ENCODE results near the gene SLC35A4.
A peak's percentile ranks its signal among the peaks of the same experiment; 100 is the strongest.
"Not testable (repeated sequence)": the region's sequence is repeated elsewhere in the genome, so short reads cannot be mapped to it uniquely, and the experiment has no call there.

SLC35A4 gene

GRCh38 chr5:140591747-140592372, 27.2 kb downstream of the SLC35A4 start:
- DNase-seq, result no peak

GRCh38 chr5:140593070-140593469, 28.4 kb downstream of the SLC35A4 start:
- not testable (repeated sequence) for DNase-seq

GRCh38 chr5:140594169-140594568, 29.5 kb downstream of the SLC35A4 start:
- no peak for DNase-seq

GRCh38 chr5:140595538-140596300, 31.1 kb downstream of the SLC35A4 start:
- DNase-seq, result peak; percentile 40

- DNase-seq, result no peak
Measured at GRCh38 chr5:140596321-140596741, 31.7 kb downstream of the SLC35A4 start.

GRCh38 chr5:140598836-140599235, 34.2 kb downstream of the SLC35A4 start:
- DNase-seq, result no peak

- DNase-seq, result no peak
Measured at GRCh38 chr5:140600096-140600495, 35.5 kb downstream of the SLC35A4 start.

- DNase-seq, result no peak
Measured at GRCh38 chr5:140602147-140602546, 37.5 kb downstream of the SLC35A4 start.

GRCh38 chr5:140603446-140603698, 38.7 kb downstream of the SLC35A4 start:
- not testable (repeated sequence) for DNase-seq

GRCh38 chr5:140603734-140604133, 39.1 kb downstream of the SLC35A4 start:
- no peak for DNase-seq

- DNase-seq, result no peak
Measured at GRCh38 chr5:140605879-140606278, 41.3 kb downstream of the SLC35A4 start.

- DNase-seq, result no peak
Measured at GRCh38 chr5:140607031-140607430, 42.4 kb downstream of the SLC35A4 start.

- no peak for DNase-seq
Measured at GRCh38 chr5:140608722-140609121, 44.1 kb downstream of the SLC35A4 start.

GRCh38 chr5:140609126-140609525, 44.5 kb downstream of the SLC35A4 start:
- no peak for DNase-seq

GRCh38 chr5:140611020-140611521, 46.4 kb downstream of the SLC35A4 start:
- no peak for DNase-seq
